AG08395 (cell line): Measurements from ENCODE around the gene CYP27A1.
"Not testable (repeated sequence)": the region's sequence is repeated elsewhere in the genome, so short reads cannot be mapped to it uniquely, and the experiment has no call there.

Experiments
- DNase-seq: peaks from one replicate; pipeline ENCODE4 v3.0.0; 2012; ENCODE audit warnings: mixed read lengths, low spot score

The CYP27A1 gene

DNA sequence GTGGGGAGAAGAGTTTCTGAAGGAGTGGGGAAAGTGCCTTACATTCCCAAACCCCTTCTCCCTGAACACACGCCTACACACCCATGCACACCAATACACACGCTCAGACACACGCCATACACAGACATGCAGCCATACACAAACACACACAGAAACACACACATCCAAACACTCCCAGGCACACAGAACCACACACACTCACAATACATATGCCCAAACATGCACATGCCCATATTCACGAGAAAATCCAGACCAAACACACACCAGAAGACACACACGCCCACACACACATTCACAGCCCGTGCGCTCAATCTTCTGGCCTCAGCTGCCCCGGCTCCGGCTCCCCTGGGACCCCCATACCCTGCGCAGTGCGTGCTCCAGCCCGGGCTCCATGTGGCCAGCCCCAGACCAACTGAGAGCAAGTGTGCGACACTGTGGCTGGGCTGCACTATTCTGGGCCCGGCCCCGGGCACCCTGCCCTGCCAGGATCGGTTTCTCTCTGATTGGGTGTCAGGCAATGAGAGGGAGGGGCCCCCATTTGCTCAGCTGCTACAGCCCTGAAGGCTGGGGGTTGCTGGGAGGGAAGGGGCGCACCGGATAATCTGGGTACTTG lies 49.5 kb downstream of the CYP27A1 start, which contains the start of gene PRKAG3:
TSS of gene PRKAG3 (minus strand) at position 426 of the 613 bp plus-strand sequence.
- DNase-seq: no peak

GRCh38 chr2:218832081-218832480 lies 50.1 kb downstream of the CYP27A1 start:
- no peak for DNase-seq

DNA sequence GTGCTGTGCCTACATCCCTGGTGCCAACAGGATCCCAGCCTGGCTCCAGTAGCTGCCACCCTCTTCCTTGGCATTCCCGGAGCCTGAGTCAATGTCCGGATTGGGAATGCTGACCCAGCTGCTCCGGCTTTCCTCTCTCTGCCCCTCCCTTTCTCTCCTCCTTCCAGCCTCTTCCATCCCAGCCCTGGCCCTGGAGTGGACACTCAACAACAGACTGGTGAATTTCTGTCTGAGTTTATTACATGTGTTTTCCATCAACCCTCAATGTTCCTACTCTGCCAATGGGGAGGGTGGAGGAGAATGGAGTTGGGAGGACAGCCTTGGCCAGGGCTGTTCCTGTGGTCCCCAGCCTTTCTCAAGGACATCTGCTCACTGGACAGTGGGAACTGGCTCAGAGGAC lies 50.6 kb downstream of the CYP27A1 start:
- DNase-seq: peak; percentile 79

DNA sequence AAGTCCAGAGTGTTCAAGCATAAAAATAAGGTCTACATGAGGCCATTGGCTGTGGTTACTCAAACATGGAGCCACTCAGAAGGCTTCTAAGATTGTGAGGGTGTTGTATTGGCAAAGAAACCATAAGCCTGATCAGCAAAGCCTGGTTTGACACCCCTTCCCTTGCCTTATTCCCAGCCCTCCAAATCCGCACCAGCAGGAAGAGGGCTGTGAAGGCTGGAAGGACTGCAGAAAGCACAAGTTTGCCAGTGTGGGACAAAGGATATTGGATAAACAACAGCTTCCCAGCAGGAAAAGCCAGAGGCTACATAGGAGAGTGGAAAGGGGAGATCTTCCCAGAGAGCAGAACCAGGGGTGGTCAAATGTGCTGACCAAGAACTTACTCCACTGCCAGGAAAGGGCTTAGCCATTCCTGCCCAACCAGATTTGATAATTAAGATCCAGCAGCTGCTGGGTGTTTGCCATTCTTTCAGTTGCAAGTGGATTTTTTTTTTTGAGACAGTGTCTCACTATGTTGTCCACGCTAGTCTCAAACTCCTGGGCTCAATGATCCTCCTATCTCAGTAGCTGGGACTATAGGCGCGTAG lies 51.2 kb downstream of the CYP27A1 start:
- no peak for DNase-seq

GRCh38 chr2:218834685-218835084 lies 52.7 kb downstream of the CYP27A1 start:
- DNase-seq: no peak

DNA sequence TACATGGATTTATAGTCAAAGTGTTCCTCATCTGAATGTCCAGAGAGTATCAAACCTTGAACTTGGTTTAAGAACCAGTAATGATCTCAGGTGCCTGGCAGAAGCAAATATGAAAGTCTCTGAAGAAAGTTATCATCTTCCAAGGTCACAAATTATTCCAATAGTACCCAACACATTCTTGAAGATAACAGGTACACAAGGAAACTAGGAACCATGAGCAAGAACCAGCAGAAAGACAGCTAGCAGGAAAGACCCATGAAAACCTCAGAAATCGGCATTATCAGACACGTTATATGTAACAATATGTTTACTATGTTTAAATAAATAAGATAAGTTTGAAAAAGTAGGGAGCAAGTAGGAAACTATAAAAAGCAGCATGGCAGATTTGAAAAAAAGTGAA lies 55.5 kb downstream of the CYP27A1 start:
- no peak for DNase-seq

DNA sequence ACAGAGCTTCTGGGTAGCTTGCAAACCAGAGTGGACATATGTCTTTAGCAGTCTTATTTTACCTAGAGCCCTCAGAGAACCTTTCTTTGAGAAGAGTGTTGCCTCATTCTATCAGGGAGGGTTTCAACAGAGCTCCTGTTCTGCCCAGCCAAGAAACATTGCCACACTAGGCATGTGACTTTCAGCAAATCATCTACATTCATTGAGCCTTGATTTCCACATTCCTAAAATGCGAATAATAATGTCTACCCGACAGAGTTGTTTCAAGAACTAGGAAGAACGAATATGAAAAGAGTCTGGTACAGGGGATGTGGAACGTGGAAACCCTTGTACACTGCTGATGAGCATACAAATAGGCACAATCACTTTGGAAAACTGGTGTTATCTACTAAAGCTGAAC lies 57.5 kb downstream of the CYP27A1 start:
- peak; percentile 84 for DNase-seq

DNA sequence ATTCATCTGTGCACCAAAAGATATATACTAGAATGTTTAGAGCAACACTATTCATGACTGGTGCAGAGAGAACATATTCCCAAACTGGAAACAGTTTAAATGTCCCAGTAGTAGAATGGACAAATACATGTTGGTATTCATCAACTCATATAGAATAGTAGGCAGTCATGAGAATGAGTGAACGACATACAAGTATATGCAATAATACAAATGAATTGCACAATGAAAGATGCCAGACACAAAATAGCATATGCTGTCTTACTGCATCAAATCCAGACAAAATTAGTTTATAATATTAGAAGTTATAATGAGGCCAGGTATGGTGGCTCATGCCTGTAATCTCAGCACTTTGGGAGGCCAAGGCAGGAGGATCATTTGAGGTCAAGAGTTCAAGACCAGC lies 57.9 kb downstream of the CYP27A1 start:
- no peak for DNase-seq

- not testable (repeated sequence) for DNase-seq
Observed at GRCh38 chr2:218844334-218844733, 62.4 kb downstream of the CYP27A1 start.

GRCh38 chr2:218846963-218847362 lies 65.0 kb downstream of the CYP27A1 start:
- not testable (repeated sequence) for DNase-seq

GRCh38 chr2:218849721-218850120 lies 67.8 kb downstream of the CYP27A1 start:
- DNase-seq: no peak

GRCh38 chr2:218850796-218851195 lies 68.8 kb downstream of the CYP27A1 start:
- no peak for DNase-seq

DNA sequence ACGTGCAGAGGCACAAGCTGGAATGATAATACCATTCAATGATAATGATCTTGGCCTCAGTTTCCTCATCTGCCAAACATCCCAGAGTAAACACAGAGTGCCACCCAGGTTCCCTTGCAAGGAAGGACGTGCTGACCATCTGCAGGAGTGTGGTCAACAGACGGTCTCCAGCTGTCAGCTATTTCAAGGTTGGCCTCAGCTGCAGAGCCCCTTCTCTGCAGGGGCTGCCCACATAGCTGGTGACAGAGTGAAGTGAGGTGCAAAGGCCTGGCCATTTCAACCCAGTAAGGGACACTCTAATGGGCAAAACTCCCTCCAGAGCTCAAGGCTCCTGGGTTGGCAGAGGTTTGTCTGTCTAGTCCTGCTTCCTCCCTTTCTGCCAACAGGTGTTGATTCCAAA lies 69.3 kb downstream of the CYP27A1 start:
- no peak for DNase-seq

- DNase-seq: peak; percentile 56
Observed at GRCh38 chr2:218852911-218853667, 71.1 kb downstream of the CYP27A1 start.

GRCh38 chr2:218853766-218854165 lies 71.8 kb downstream of the CYP27A1 start:
- no peak for DNase-seq

GRCh38 chr2:218854860-218855259 lies 72.9 kb downstream of the CYP27A1 start:
- DNase-seq: no peak

GRCh38 chr2:218855305-218856166 lies 73.6 kb downstream of the CYP27A1 start:
- no peak for DNase-seq

GRCh38 chr2:218856167-218856895 lies 74.4 kb downstream of the CYP27A1 start:
- no peak for DNase-seq

DNA sequence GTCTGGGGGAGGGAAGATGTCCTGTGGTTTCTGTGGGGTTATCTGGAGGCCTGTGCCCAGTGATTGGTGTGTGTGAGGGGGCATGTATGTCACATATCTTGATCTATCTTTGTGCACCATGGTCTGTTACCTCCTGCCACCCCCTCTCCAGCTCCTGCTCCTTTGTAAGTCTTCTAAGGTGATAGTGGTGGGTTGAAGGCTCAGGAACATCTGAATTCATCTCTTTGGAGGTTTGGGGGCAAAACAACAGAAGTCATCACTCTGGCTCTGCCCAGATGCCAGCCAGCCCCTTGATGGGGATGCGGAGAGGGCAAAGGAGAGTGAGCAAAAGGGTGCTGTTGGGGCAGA lies 74.9 kb downstream of the CYP27A1 start:
- no peak for DNase-seq

DNA sequence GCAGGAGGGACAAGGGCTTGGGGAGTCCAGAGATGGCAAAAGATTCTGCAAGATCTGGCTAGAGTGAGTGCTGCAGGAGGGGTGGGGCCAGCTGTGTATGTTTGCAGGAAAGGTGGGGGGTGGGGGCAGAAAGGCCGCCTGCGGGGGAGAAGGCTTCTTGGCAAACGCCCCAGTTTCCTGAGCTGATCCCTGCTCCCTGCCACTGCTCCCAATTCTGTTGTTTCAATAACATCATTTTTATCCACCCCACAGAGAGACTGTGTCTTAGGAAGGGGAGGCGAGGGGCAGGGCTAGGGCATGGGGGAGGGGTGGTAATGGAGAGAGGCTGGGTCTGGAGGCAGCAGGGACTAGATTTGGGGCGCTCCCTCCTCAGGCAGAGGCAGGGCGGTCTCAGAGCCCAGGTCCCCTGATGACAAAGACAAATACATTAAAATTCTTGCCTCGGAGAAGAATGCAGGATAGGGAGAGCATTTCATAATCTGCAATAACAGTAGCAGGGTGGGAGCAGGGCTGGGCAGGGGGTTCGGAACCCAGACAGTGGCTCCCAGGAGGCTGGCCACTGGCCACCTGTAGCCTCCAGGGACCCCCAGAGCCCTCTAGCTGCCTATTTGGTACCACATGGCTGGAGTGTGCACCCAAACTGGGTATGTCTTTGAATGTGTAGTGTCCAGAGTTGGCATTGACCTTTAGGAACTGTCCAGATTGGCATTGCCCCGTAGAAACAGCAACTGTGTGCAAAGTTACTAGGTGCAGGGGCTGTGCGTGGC lies 75.6 kb downstream of the CYP27A1 start:
- no peak for DNase-seq

GRCh38 chr2:218858138-218858445 lies 76.1 kb downstream of the CYP27A1 start:
- DNase-seq: no peak
